GM23248 (cell line): ENCODE results near the gene WNT1.

Experiments used
- EZH2 ChIP-seq: fragments of 200-600 bp; sonication (generic); IDR thresholded peaks from 2 replicates; pipeline ENCODE4 v1.6.1; 2018; ENCODE audit warnings: antibody characterized with exemption, mild to moderate bottlenecking; ENCODE audit not compliant: insufficient read depth, poor library complexity, severe bottlenecking
- EZH2phosphoT487 ChIP-seq: fragments of 200-600 bp; sonication (generic); IDR thresholded peaks from 2 replicates; pipeline ENCODE4 v1.6.1; 2018; ENCODE audit warnings: antibody characterized with exemption, moderate library complexity, mild to moderate bottlenecking, low read depth; ENCODE audit not compliant: insufficient read depth

DNA sequence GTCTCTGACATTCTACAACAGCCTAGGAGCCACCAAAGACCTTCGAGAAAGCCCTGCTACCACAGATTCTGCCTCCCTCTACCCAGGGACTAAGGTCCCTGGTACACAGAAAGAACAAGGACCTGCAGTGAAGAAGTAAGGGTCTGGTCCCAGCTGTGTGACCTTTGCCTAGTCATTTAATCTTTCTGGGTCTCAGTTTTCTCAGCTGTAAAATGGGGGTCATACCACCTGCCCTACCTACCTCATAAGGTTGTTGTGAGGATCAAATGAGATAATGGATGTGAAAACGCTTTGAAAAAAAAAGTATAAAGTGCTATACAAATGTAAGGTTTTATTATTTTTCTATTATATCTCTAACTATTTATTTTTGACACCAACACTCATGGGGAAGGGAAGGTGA, 45.7 kb downstream of the WNT1 start:
- TF ChIP-seq EZH2 (no peak), EZH2phosphoT487 (no peak)
